ENCODE measurements around the gene CTTN.

DNA sequence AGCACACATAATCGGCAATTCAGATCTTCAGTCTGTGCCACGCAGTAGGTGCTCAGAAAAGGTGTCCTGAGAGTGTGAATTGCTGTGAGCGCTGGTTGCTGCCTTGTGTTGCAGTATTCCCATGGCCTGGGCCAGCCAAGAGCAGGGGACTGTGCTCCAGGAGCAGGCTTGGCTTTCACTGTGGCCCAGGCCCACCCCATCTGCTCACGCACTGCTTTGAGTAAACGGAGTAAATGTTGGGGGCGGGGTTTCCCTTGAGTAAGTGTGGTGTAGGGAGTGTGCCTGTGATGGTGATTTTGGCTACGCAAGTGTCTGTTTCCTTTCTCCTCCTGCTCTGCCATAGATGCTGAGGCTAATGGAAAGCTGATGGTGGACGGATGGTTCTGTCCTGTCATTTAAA, 2.3 kb downstream of the CTTN start:
- no peak for TF ChIP-seq EZH2 (IDR thresholded peaks at IDR 0.05; ENCODE audit: insufficient read depth, poor library complexity, severe bottlenecking)
- TF ChIP-seq EZH2phosphoT487 (IDR thresholded peaks at IDR 0.05; ENCODE audit: insufficient read depth, low read depth), result no peak
